Spleen (tissue), 11 donors: ENCODE results near the gene GNL1. TPM values are rescaled to one million over a fixed set of nuclear protein-coding genes. Genes with fewer than 3 reads are reported as not detected.

ENCODE experiments used
- DNase-seq: peaks from one replicate; pipeline ENCODE4 v3.0.0-alpha.2; 2020
- H3K27ac ChIP-seq, 8 donors: fragments of 200-600 bp; sonication (generic) in 7 of 8; 1 replicate in 4 of 8; 2 replicates in 4 of 8; pipeline versions ENCODE4 v1.5.0 to v1.8.0; 2016 to 2021; ENCODE audit warnings: inconsistent platforms in 4 of 8, mild to moderate bottlenecking in 4 of 8, moderate library complexity in 1 of 8
- H3K27me3 ChIP-seq, 7 donors: fragments of 200-600 bp; sonication (generic) in 6 of 7; replicated peaks in 1 of 7; 1 replicate in 4 of 7; 2 replicates in 3 of 7; pipeline versions ENCODE4 v1.5.0 to v1.8.0; 2016 to 2021; ENCODE audit warnings: inconsistent platforms in 3 of 7, mild to moderate bottlenecking in 1 of 7
- H3K36me3 ChIP-seq, 6 donors: fragments of 200-600 bp; sonication (generic) in 5 of 6; 1 replicate in 4 of 6; 2 replicates in 2 of 6; pipeline versions ENCODE4 v1.5.0 to v1.8.0; 2016 to 2021; ENCODE audit warnings: inconsistent platforms in 2 of 6
- H3K4me1 ChIP-seq, 6 donors: fragments of 200-600 bp; sonication (generic) in 5 of 6; 1 replicate in 3 of 6; 2 replicates in 3 of 6; pipeline versions ENCODE4 v1.5.0 to v1.8.0; 2016 to 2021; ENCODE audit warnings: inconsistent platforms in 3 of 6
- H3K4me3 ChIP-seq, 8 donors: fragments of 200-600 bp; sonication (generic) in 7 of 8; 1 replicate in 4 of 8; 2 replicates in 4 of 8; pipeline versions ENCODE4 v1.5.0 to v1.8.0; 2016 to 2021; ENCODE audit warnings: inconsistent platforms in 4 of 8, mild to moderate bottlenecking in 4 of 8, moderate library complexity in 2 of 8
- H3K9me3 ChIP-seq, 8 donors: fragments of 200-600 bp; sonication (generic) in 7 of 8; 1 replicate in 4 of 8; 2 replicates in 4 of 8; pipeline versions ENCODE4 v1.5.0 to v1.8.0; 2016 to 2021; ENCODE audit warnings: inconsistent platforms in 4 of 8
- CTCF ChIP-seq, 11 experiments: fragments of 200-600 bp in 7 of 11; fragments of 450-650 bp in 4 of 11; sonication (generic) in 4 of 11; IDR thresholded peaks in 8 of 11; conservative IDR thresholded peaks in 3 of 11; 1 replicate in 7 of 11; 2 replicates in 4 of 11; pipeline versions ENCODE4 v1.4.0 to v1.8.0; 2016 to 2021; ENCODE audit warnings: antibody characterized with exemption in 11 of 11, inconsistent platforms in 4 of 11, mild to moderate bottlenecking in 1 of 11
- POLR2A ChIP-seq, 3 donors: fragments of 450-650 bp; IDR thresholded peaks; one replicate each; pipeline ENCODE4 v1.5.1; 2017; ENCODE audit warnings: antibody characterized with exemption in 3 of 3, mild to moderate bottlenecking in 1 of 3
- POLR2AphosphoS5 ChIP-seq, 3 donors: sonication (generic); formaldehyde crosslinking; IDR thresholded peaks; one replicate each; pipeline ENCODE4 v1.5.1; 2017; ENCODE audit warnings: antibody characterized with exemption in 3 of 3
- WGBS, 5 donors: extraction: QIAGEN DNeasy Blood & Tissue Kit in 3 of 5; methylation state at CpG; one replicate each; pipeline versions ENCODE4 v1.1.5 to v1.1.7; 2013 to 2018; 5-methylcytosine and 5-hydroxymethylcytosine counted together
- intact Hi-C: fragments of 100-400 bp; cut with DNase I; formaldehyde crosslinking; loops from one replicate; pipeline ENCODE4 v1.15.0; 2023; ENCODE audit warnings: low total_unique reads
- polyA plus RNA-seq, 3 donors: library from polyadenylated mRNA; stranded (reverse); fragments of 200-250 nt; gene quantifications; one replicate each; pipeline ENCODE4 v1.2.1, GENCODE V29; 2013
- total RNA-seq, 7 donors: library from RNA; depleted of rRNA in 3 of 7; stranded (reverse); fragments of >200 nt in 3 of 7; fragmentation: NEBNext Ultra II Directional in 4 of 7; extraction: Animal tissue kit (Norgen Biotek cat#: 25700) in 4 of 7; gene quantifications; one replicate each; pipeline versions ENCODE4 v1.1.0 to v1.2.1, GENCODE V29; 2016 to 2021
- donor health status: healthy with polysubstance abuse.
- donor health status: DM: no; HTN: no; CAD: no; lungs with moderate emphysema.
- donor health status: DM: no; HTN: no; CAD: no.
- donor health status: Bipolar disorder and iron deficiency.
- donor health status: healthy.
- donor health status: DM: no; HTN: no; CAD: no.
- donor health status: DM: yes; HTN: yes; CAD: no.

The GNL1 gene
- total and polyA plus RNA-seq, 10 donors: 28.0 to 84.6 (median 50.6) TPM

DNA sequence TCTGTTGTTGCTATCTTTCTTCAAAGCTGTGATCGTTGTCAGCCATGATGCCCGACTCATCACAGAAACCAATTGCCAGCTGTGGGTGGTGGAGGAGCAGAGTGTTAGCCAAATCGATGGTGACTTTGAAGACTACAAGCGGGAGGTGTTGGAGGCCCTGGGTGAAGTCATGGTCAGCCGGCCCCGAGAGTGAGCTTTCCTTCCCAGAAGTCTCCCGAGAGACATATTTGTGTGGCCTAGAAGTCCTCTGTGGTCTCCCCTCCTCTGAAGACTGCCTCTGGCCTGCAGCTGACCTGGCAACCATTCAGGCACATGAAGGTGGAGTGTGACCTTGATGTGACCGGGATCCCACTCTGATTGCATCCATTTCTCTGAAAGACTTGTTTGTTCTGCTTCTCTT lies 34.2 kb upstream of the GNL1 start:
- Histone ChIP-seq H3K4me1 (peaks cover 0 to 7% (median 0%) of the 10 kb centered on the region in 6 donors), H3K4me3 (no peak overlapping the region), H3K27ac (peak overlapping the region in 1 of 8 donors; percentile 29), H3K36me3 (peaks cover 0 to 100% (median 80%) of the 10 kb centered on the region in 6 donors), H3K9me3 (no peaks in the 10 kb centered on the region), H3K27me3 (no peaks in the 10 kb centered on the region)
- 82 to 91% (median 87%) methylated on average over 8 of the region's 8 CpGs for WGBS, 5 donors
- TF ChIP-seq POLR2AphosphoS5 (IDR thresholded peaks at IDR 0.05) (no peak), CTCF (IDR thresholded peaks at IDR 0.05 in 8 of 11, conservative IDR thresholded peaks at IDR 0.05 in 3 of 11) (no peak), POLR2A (IDR thresholded peaks at IDR 0.05) (no peak)
- DNase-seq: no peak
- intact Hi-C loops: no loop called here

GRCh38 chr6:30589754-30590358 lies 33.6 kb upstream of the GNL1 start:
- TF ChIP-seq CTCF (IDR thresholded peaks at IDR 0.05 in 8 of 11, conservative IDR thresholded peaks at IDR 0.05 in 3 of 11) (no peak), POLR2A (IDR thresholded peaks at IDR 0.05) (no peak), POLR2AphosphoS5 (IDR thresholded peaks at IDR 0.05) (no peak)
- Histone ChIP-seq H3K4me3 (no peak overlapping the region), H3K27me3 (no peaks in the 10 kb centered on the region), H3K27ac (peak overlapping the region in 1 of 8 donors; percentile 29), H3K4me1 (peaks cover 0 to 7% (median 0%) of the 10 kb centered on the region in 6 donors), H3K36me3 (peaks cover 0 to 100% (median 84%) of the 10 kb centered on the region in 6 donors), H3K9me3 (no peaks in the 10 kb centered on the region)
- no peak for DNase-seq
- WGBS, 5 donors: 88 to 94% (median 93%) methylated on average over 14 to 15 of the region's 15 CpGs
- intact Hi-C loops: loop anchor here (5.0 kb wide), 1 partner anchor 43 kb away; no protein-coding TSS in a partner anchor

DNA sequence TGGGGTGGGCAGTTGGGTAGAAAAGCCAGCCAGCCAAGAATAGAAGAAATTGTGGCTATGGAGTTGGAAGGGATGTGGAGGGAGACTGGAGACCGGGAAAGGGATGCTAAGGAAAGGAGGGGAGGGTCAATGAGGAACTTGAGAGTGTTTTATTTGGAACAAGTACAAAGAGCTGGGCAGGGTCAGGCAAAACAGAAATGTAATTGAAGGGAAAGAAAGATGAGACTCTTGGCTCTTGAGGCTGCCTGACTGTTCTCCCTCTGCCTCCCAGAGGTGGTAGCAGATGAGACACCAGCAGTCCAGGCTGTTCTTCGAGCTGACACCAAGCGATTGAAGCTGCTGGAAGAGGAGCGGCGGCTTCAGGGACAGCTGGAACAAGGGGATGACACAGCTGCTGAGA lies 27.6 kb upstream of the GNL1 start:
- TF ChIP-seq POLR2AphosphoS5 (IDR thresholded peaks at IDR 0.05) (no peak), POLR2A (IDR thresholded peaks at IDR 0.05) (no peak), CTCF (IDR thresholded peaks at IDR 0.05 in 8 of 11, conservative IDR thresholded peaks at IDR 0.05 in 3 of 11) (no peak)
- no peaks in the 10 kb centered on the region for H3K4me1 ChIP-seq
- intact Hi-C loops: no loop called here
- H3K36me3 ChIP-seq: peaks cover 6 to 100% (median 98%) of the 10 kb centered on the region in 6 donors
- H3K4me3 ChIP-seq: no peak overlapping the region
- no peaks in the 10 kb centered on the region for H3K27me3 ChIP-seq
- DNase-seq: no peak
- WGBS, 5 donors: 90 to 97% (median 96%) methylated on average over 5 of the region's 5 CpGs
- no peak overlapping the region for H3K27ac ChIP-seq
- no peaks in the 10 kb centered on the region for H3K9me3 ChIP-seq

GRCh38 chr6:30578051-30578450 lies 21.8 kb upstream of the GNL1 start:
- Histone ChIP-seq H3K4me3 (no peak overlapping the region), H3K36me3 (peaks cover 8 to 91% (median 65%) of the 10 kb centered on the region in 6 donors), H3K4me1 (peaks cover 12 to 36% (median 24%) of the 10 kb centered on the region in 6 donors), H3K9me3 (no peaks in the 10 kb centered on the region), H3K27ac (no peak overlapping the region), H3K27me3 (no peaks in the 10 kb centered on the region)
- 94 to 99% (median 96%) methylated on average over 8 of the region's 8 CpGs for WGBS, 5 donors
- intact Hi-C loops: no loop called here
- TF ChIP-seq CTCF (IDR thresholded peaks at IDR 0.05 in 8 of 11, conservative IDR thresholded peaks at IDR 0.05 in 3 of 11) (no peak), POLR2AphosphoS5 (IDR thresholded peaks at IDR 0.05) (no peak), POLR2A (IDR thresholded peaks at IDR 0.05) (no peak)
- no peak for DNase-seq
